D341Med (cell line): Measurements from ENCODE around the gene GRIK2.

Experiments used
- DNase-seq: peaks from one replicate; pipeline ENCODE4 v3.0.0; 2012; ENCODE audit warnings: low spot score

GRIK2 gene

DNA sequence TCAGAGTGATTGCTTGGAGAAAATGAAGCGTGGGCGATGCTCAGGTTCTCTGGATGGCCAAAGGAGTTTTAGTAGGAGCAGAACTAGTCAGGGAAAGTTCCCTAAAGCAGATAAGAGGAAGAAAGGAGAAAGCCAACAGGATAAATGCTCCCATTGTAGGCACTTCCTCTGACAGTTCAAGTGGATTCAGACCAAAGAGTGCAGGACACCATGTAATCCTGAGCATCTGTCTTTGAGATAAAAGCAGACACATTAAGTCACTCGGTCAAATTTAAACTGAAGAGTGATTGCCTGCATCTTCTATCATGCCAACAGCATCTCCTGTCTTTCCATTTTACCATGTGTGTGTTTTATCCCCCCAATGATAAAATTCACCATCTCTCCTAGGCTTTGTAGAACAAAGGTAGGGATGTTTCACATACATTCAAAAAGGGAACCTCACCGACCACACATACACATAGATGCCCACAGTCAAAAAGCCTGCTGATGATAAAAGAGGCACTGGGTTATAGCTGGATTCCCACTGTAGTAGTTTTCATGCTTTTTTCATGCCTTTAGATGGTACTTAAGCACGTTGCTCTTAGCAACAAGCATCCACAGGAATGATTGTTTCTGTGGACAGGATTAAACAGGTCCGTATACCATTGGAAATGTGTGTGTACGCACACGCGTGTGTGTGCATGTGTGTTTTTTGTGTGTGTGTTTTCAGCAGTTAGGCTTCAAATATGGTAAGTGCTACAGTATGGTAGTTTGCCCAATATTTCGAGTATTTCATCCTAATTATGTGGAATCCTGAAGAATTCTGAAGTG is 7.0 kb downstream of the GRIK2 start:
- DNase-seq = no peak

DNA sequence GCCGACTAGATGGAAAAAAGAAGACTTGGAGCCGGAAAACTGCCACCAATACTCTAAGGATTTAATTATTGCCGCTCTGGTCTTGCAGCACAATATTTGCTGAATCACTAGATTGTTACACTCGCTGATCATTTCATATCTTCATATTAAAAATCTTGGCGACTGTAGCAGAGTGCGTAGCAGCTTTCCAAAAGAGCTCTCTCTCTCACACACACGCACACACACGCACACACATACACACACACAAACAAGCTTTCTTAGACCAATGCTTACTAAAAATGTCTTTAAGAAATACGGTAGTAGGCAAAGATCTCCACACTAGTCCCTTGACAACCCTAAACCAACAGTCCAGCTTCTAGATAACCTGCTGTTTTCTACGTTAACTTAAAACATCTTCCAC is 7.7 kb downstream of the GRIK2 start:
- no peak for DNase-seq

DNA sequence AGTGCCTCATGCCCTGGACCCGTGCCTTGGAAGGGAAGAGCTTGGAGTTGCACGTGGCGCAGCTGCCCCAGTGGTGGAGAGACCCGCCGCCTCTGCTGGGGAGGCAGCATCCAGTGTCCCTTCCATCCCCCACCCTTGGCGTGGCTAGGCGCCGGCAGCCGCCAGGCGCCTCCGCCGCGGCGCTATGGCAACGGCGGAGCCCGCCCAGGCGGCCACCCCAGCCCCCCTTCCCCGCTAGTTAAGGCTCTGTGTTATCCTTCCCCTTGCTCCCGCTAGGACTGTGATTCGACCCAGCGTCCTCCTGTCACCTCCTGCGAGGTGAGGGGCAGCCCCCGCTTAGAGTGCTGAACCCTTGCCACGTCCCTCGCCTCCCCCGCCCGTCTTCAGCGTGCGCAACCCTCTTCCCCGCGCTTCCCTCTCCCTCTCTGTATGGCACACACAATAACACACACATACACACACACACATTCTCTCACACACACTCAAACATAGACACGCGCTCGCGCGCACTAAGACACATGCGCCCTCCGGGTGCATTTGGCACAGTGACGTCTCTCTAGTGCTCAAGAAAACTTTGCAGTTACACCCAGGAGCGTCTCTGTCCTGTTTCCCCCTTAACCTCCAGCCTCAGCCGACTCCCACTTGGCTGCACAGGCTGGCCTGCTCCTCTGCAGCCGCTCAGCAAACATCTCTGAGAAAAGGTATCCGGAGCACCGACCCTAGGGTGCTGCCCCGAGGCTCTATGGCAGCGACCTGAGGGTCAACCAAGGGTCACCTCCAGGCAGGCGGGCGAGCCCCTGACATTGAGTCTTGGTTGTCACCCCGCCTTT is 8.5 kb downstream of the GRIK2 start:
- no peak for DNase-seq

DNA sequence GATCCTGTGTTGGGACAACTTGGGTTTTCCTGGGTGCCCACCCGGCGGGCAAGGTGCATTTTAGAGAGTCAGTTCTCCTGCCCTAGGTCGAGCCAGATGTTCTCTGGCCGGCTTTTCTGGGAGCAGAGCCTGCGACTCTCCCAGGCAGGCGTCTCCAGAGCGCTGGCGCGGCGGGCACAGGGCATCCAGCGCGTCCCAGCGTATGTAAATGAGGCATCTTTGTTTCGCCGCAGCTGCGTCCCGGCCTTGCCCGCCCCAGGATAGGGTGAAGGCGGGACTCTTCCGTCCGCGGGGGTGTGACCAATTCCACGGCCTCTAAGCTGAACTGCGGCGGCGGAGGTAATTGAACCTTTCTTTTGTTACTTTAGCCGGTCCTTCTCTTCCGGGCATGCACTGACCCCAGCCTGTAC is 9.1 kb downstream of the GRIK2 start:
- no peak for DNase-seq

DNA sequence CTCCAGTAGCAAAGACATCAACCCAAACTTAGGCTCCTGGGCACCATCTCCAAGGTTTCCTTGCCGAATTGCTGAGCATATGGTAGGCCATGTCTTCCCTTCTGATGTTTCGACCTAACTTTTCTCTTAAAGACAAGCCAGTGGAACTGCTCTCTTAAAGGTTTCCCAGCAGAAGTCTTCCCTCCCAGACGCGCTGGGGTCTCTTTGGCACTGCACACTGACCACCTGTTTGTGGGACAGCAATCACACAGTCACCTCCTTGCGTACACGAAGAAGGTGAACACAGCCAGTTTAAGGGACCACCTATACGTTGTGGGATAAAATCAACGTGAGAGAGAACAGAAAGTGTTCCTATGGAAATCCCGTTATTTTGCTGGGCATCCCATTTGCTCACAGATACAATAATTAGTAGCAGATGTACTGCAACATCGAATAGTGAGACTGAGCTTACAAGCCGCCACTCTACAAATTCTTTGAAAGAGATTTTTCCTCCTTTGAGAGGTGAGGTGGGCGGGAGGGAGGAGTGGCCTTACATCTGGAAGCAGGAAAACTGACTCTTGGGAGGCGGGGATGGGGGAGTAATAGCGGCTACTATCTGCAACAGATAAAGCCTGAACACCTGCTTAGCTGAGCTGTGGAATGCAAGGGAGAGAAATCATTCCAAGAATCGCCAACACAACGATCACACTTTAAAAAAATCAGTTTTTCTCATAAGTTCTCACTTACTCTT is 9.9 kb downstream of the GRIK2 start:
- DNase-seq = no peak

DNA sequence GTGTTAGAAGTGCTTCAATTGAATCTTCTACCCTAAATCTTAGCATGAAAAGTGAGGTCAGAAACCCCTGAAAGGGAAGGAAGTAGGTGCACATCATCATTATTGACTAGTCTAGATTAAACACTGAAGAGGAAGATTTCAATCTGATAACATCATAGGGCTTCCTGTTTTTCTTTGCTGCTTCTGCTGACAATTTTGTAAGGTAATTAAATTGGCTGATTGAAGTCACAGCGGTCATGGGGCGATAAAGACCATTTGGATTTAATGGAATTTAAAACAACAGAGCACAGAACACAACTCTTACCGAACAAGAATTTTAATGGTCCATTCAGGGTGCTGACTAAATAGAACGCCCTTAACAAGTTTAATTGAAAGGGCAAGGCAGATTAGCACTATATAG is 11.3 kb downstream of the GRIK2 start:
- no peak for DNase-seq

DNA sequence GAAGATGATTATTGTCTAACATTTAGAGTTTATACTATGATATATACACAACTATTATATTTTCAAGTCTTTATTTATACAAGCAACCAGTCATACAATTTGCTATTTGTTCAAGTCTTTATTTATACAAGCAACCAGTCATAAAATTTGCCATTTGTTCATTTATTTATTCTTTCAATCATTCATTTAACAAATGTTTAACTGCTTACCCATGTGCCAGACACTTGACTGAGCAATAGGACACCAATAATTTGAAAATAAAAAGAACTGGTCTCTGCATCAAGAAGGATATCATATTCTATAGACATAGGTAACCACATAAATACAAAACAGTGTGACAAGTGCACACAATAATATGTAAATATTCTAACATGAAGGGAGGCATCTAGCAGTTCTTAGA is 20.3 kb downstream of the GRIK2 start:
- DNase-seq = no peak

DNA sequence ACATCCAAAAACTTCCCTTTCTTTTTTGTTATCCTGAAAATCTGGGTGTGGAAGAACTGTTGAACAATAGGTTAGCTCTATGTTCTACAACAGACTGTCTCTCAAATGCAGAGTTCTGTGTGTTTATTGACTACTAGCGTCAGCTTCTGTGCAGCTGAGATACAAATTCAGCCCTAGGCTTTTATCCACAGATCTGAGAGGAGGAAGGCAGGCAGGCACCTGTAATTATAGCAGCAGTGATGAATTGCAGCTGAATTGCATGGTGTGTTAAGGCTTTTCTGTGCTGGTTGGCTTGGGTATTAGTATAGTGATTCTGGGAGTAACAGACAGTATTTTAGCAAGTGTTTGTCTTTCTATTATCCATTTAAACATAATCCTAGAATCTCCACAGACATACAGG is 24.4 kb downstream of the GRIK2 start:
- no peak for DNase-seq

DNA sequence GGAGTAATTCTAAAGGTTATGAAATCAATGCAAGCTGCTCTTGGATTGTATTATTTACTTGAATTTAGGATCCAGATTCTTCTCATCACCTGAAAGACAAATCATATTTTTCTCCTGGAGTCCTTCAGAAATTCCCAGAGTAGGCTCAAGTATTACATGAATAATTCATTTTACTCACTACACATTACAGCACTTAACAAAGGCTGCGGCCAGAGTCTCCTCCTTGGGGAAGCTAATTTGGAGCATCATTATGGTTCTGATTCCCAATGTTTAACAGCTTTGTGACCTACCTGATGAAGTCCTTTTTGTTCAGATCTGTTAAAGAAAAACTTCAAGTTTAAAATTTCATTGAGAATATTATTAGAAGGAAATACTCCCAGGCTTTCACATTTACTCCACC is 28.7 kb downstream of the GRIK2 start:
- DNase-seq = no peak

DNA sequence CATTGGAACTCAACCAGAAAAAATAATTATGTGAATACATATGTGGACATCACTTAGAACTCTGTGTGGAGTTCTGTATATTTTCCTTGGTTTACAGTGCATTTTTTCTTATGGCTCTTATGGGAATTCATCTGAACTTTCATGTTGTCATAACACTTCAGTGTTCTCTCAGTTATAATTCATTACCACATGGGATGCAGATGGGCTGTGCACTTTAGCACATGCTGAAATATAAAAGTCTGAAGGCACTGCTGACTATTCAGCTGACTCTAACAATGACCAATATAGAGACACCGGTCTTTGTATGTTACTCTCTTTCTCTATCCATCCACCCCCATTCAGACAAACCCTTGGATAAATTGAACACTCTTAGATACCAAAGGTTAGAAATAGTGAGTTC is 29.3 kb downstream of the GRIK2 start:
- DNase-seq = no peak

DNA sequence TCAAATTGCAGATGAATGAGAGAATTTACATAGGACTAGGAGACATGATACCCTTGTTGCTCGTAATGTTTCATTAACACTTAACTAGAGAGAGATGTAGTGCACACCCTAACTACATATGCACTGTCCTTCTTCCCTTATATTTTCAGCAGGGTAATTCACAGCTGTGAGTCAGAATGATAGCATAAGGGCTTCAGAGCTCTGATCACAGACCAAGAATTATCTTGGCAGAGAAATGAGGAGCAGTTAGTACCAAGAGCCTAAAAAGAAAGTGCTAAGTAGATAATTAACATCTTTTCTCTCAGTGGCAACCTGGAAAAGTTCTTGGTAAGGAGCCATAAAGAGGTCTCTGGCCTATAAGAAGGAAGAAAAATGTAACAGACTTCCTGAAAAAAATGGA is 35.8 kb downstream of the GRIK2 start:
- DNase-seq = no peak

DNA sequence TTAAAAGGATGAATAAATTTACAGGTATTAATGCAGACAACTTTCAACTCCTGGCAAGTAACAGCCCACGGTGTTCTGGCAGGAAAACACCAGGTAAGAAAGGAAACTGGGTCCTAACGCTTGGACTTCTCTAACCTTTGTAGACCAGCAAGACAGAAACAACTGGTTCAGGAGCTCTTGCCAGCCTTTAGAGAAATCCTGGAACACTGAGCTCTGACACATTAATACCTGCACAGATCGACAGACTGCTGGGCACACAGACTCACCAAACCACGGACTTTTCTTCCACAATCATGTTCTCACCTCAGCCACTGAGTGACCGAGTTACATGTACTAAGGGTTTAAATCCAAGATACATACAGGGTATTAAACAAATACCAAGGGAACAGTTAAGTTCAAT is 36.3 kb downstream of the GRIK2 start:
- DNase-seq = no peak

DNA sequence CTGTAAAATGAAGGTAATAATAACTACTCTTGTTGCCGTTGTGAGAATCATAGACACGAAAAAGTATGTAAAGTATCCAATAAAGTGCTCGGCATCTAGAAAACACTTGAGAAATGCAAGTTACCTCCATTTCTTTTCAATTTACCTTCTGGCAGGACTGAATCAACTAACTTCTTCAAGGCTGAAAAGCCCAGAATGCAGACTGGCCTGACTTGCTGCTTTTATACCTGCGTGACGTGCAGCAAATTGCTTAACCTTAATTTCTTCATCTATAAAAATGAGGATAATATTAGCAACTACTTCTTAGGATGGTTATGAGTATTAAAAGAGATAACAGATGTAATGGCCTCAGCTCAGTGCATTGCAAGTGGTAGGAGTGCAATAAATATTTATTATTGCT is 39.6 kb downstream of the GRIK2 start:
- DNase-seq = no peak

DNA sequence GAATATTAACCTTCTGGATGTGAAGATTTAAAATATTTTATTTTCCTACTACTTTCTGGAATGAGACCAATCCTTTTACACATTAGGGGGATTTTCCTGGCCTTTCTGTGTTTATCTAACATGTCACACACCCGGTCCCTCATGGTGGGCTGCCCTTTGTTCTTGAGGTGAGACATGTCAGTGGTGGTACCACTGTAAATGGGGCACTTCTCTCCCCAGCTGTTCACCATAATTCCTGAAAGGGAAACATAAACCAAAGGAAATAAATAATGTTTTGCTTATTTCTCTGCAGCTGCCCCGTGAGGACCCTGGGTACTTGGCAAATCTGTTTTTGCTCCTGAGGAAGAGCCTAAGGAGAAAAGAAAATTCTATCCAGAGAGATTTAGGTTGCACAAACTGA is 41.1 kb downstream of the GRIK2 start:
- DNase-seq = no peak

DNA sequence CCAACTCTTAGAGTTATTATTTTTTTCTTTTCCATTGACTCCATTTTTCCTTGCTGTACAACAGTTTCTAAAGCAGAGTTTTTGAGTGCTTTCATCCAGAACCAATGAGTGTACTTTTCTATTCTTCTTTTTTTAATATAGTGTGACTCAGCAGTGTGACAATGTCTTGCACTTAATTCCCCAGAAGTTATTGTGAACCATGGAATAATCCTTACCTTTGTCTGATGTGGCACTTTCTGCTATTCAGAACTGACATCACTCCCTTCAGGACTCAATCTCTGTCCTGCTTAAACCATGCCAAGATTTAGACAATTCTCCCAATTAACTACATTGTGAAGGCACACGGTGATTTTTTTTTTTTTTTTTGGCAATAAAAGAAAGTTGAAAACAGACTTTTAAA is 41.5 kb downstream of the GRIK2 start:
- DNase-seq = no peak

DNA sequence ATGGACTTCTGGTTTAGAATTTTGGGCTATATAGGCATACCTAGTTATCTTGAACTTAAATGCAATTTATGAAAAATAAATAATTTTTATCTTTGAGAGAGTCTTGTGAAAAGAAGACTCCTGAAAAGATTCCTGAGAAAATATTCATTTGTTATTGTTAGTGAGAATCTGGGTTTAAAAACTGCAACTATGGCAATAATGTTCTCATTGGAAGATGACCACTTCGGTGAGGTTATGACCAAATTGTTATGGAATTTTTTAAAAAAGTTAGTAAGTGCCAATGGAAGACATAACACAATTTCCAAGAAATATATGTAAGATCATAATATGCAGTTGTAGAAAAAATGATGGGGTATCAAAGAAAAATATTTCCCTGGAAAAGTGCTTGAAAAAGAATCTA is 46.3 kb downstream of the GRIK2 start:
- no peak for DNase-seq

DNA sequence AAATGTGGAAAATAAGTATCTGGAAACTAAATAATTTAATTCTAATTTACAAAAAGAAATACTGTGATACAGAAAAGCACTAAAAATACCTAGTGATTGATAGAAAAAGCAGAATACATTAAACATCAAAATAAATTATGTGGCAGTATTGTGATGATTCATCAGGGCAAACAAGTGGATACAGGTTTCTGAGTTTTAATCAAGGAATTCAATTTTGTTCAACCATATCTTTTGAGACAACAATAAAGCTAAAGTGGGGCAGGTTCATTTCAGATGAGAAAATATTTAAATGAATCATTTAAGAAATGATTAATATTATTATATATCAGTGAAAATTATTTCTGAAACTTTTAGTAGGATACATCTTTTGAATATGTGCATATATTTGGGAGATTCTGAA is 49.8 kb downstream of the GRIK2 start:
- no peak for DNase-seq

DNA sequence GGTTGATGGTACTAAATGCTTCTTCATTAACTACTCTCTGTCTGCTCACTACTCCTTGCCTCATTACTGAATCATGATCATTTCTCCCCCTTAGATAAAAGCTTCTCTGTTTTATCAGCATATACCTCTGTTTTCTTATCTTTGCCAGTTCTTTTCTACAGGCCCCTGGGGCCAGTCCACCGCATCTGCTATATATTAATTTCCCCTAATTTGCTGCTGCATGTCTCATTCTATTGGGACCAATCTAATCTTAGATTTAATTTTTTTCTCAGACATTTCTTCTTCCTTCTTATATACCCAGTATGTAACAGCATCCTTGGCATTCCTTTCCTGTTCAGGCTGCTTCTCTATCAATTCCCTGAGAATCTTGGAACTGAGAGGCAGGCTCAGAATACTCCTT is 51.2 kb downstream of the GRIK2 start:
- DNase-seq = no peak

DNA sequence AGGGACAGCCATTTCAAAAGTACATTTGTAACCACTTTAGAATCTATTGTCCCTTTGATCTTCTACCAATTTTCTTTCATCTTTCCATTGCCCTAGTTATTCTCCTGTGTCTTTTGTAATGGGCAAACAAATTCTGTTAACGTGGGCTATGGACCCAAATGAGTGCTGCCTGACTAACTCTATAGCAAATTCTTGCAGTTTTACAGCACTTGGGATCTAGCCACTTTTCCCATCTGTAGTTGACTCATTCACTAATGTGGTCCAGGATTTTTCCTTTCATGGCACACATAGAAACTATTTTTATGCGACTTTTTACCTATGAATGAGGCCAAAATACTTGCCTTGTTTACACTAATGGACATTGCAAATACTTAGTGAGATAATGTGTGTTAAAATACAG is 52.0 kb downstream of the GRIK2 start:
- no peak for DNase-seq

DNA sequence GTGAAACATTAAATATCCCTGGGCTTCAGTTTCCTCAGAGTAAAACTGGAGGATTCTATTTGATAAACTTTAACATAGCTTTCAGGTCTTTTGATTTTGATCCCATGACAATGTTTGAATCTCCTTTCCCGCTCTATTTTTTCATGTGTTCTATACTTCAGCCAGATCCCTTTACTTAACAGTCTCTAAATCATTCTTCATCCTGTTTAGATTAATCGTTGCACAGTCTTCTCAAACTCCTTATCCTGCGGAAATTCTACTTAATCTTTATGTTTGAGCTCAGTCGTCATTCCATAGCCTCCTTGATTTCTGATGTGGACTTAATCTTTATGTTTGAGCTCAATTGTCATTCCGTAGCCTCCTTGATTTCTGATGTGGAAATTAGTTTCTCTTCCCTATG is 57.4 kb downstream of the GRIK2 start:
- no peak for DNase-seq

DNA sequence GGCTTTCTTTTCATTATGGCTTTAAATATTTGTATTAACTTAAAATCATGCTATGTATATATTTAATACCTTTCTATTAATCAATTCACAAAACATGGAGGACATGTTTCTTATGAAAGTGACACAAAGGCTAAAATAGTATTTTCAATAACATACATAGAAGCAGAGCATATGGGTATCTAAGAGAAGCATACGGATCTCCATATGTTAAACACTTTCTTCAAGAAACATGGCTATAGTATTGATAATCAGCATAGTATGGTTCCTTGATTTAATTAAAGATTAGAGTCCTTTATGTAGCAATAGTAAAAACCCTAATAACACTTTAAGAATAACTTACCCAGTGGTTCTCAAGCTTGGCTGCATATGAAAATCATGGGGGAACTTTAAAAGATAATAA is 58.5 kb downstream of the GRIK2 start:
- no peak for DNase-seq

DNA sequence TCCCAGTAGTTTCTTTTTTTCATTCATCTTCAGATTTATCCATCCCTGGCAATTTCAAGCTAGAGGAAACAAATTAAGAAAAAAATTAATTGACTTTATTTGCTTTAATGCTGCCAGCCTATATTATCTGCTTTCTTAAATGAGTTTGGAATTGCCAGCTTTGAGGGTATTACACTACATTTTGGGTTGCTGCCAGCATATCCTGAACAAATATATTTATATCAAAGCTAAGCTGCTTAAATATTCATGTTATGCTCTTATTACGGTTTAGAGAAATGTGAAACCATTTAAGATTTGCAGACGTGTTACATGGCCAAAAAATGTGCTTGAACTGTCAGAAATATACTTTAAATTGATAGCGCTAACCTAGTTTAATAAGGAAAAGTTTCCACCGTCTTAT is 59.7 kb downstream of the GRIK2 start:
- DNase-seq = no peak

DNA sequence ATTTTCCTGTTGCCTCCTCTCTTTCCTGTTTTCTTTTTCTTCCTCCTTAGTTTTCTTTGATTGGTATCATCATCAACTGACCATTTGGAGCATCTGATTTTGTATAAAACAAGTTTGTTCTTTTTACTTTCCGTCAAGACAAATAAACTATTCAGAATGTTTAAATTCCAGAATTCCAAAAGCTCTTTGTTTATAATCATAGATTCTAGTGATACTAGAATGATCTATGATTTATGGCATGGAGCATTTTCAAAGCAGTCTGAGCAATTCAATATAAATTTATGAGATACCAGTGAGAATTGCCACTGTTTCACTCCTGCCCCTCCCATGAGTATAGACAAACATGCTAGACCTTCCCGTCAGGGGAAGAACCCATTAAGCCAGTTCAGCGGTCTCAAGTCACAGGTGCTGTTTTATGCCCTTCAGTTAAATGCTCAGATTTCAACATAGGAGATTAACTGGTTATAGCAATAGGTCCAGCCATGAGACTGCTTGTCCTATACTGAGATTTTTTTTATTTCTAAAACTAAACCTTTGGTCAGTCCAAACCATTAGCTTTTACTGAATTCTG is 60.7 kb downstream of the GRIK2 start:
- DNase-seq = no peak
